Mesendoderm (in vitro differentiated cells): ENCODE data around the gene SVBP.

Source experiments
- DNase-seq: peaks from one replicate; pipeline ENCODE4 v3.0.0; 2013
- H2AK5ac ChIP-seq: 2 replicates; pipeline ENCODE4 v1.6.1; 2013; ENCODE audit warnings: low read length, inconsistent platforms
- H2BK120ac ChIP-seq: 2 replicates; pipeline ENCODE4 v1.6.1; 2013; ENCODE audit warnings: low read depth, mild to moderate bottlenecking, low read length, moderate library complexity, mixed read lengths
- H2BK15ac ChIP-seq: replicated peaks from 2 replicates; pipeline ENCODE4 v1.6.1; 2013; ENCODE audit warnings: low read depth, mild to moderate bottlenecking, moderate library complexity
- H2BK5ac ChIP-seq: 2 replicates; pipeline ENCODE4 v1.6.1; 2013; ENCODE audit warnings: low read length, inconsistent platforms
- H3K18ac ChIP-seq: 2 replicates; pipeline ENCODE4 v1.6.1; 2013; ENCODE audit warnings: mild to moderate bottlenecking, low read length, mixed read lengths
- H3K23ac ChIP-seq: one replicate; pipeline ENCODE4 v1.6.1; 2013; ENCODE audit warnings: low read length
- H3K27ac ChIP-seq: 2 replicates; pipeline ENCODE4 v1.5.1; 2013; ENCODE audit warnings: low read depth, mild to moderate bottlenecking, inconsistent platforms, low read length, moderate library complexity
- H3K27me3 ChIP-seq: 2 replicates; pipeline ENCODE4 v1.6.1; 2013; ENCODE audit warnings: low read length, control low read depth, mild to moderate bottlenecking, inconsistent platforms; ENCODE audit not compliant: insufficient read depth, poor library complexity
- H3K36me3 ChIP-seq: 2 replicates; pipeline ENCODE4 v1.6.1; 2013; ENCODE audit warnings: low read length, inconsistent platforms; ENCODE audit not compliant: control insufficient read depth, insufficient read depth
- H3K4ac ChIP-seq: one replicate; pipeline ENCODE4 v1.6.1; 2013; ENCODE audit warnings: low read depth, mild to moderate bottlenecking, low read length, moderate library complexity
- H3K4me1 ChIP-seq: 2 replicates; pipeline ENCODE4 v1.6.1; 2013; ENCODE audit warnings: low read depth, low read length, inconsistent platforms; ENCODE audit not compliant: control insufficient read depth
- H3K4me2 ChIP-seq: 2 replicates; pipeline ENCODE4 v1.6.1; 2013; ENCODE audit warnings: low read length
- H3K4me3 ChIP-seq: 2 replicates; pipeline ENCODE4 v1.5.1; 2013; ENCODE audit warnings: mild to moderate bottlenecking, low read length
- H3K56ac ChIP-seq: one replicate; pipeline ENCODE4 v1.6.1; 2013; ENCODE audit warnings: low read length
- H3K79me1 ChIP-seq: 2 replicates; pipeline ENCODE4 v1.6.1; 2013; ENCODE audit warnings: low read length, inconsistent platforms
- H3K79me2 ChIP-seq: 2 replicates; pipeline ENCODE4 v1.6.1; 2013; ENCODE audit warnings: mild to moderate bottlenecking, low read length; ENCODE audit not compliant: control insufficient read depth, insufficient read depth
- H3K9ac ChIP-seq: 2 replicates; pipeline ENCODE4 v1.6.1; 2013; ENCODE audit warnings: low read length, inconsistent platforms
- H4K5ac ChIP-seq: one replicate; pipeline ENCODE4 v1.6.1; 2013; ENCODE audit warnings: low read length
- H4K8ac ChIP-seq: one replicate; pipeline ENCODE4 v1.6.1; 2013; ENCODE audit warnings: low read depth, mild to moderate bottlenecking, control low read depth, low read length, moderate library complexity
- WGBS: extraction: QIAGEN DNeasy Blood & Tissue Kit; methylation state at CpG from one replicate; pipeline ENCODE4 v1.1.7; 2013; ENCODE audit warnings: low lambda C conversion rate, missing lambda C conversion rate; ENCODE audit not compliant: insufficient coverage; ENCODE audit errors: extremely low coverage; 5-methylcytosine and 5-hydroxymethylcytosine counted together

SVBP gene

GRCh38 chr1:42783092-42783491 is 34.1 kb downstream of the SVBP start:
- Histone ChIP-seq H3K36me3 (no peaks in the 10 kb centered on the region), H3K4me3 (no peak overlapping the region), H3K4ac (no peak overlapping the region), H2AK5ac (no peak overlapping the region), H2BK5ac (no peak overlapping the region), H2BK15ac (no peak overlapping the region), H3K4me2 (no peak overlapping the region), H3K27ac (no peak overlapping the region), H3K27me3 (no peaks in the 10 kb centered on the region), H3K18ac (no peak overlapping the region), H3K9ac (no peak overlapping the region), H4K8ac (no peak overlapping the region), H3K79me2 (no peaks in the 10 kb centered on the region), H4K5ac (no peak overlapping the region), H3K4me1 (no peaks in the 10 kb centered on the region), H2BK120ac (no peak overlapping the region), H3K23ac (no peak overlapping the region), H3K79me1 (no peaks in the 10 kb centered on the region), H3K56ac (no peak overlapping the region)
- DNase-seq: no peak
- no CpG with 5 or more reads among the region's 2 CpGs for WGBS

DNA sequence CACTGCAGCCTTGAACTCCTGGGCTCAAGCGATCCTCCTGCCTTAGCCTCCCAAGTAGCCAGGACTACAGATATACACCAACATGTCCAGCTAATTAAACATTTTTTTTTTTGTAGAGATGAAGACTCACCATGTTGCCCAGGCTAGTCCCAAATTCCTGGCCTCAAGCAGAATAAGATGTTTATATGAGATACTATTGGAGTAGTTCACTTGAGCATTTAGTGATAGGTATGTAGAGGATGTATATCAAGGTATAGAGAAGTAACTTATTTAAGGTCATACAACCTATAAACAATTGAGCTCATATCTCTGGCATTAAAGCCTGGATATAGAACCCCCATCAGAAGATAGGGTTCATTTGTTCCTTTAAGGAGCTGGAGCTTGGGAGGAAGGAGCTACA is 37.0 kb downstream of the SVBP start:
- Histone ChIP-seq H4K5ac (no peak overlapping the region), H3K79me1 (no peaks in the 10 kb centered on the region), H3K18ac (no peak overlapping the region), H3K4me3 (no peak overlapping the region), H2AK5ac (no peak overlapping the region), H3K56ac (no peak overlapping the region), H2BK120ac (no peak overlapping the region), H3K4ac (no peak overlapping the region), H3K4me2 (no peak overlapping the region), H3K79me2 (no peaks in the 10 kb centered on the region), H3K27ac (no peak overlapping the region), H3K36me3 (peaks cover 3% of the 10 kb centered on the region), H4K8ac (no peak overlapping the region), H3K9ac (no peak overlapping the region), H3K23ac (no peak overlapping the region), H3K27me3 (no peaks in the 10 kb centered on the region), H3K4me1 (no peaks in the 10 kb centered on the region), H2BK15ac (no peak overlapping the region), H2BK5ac (no peak overlapping the region)
- DNase-seq: no peak
- no CpG with 5 or more reads among the region's 1 CpG for WGBS

DNA sequence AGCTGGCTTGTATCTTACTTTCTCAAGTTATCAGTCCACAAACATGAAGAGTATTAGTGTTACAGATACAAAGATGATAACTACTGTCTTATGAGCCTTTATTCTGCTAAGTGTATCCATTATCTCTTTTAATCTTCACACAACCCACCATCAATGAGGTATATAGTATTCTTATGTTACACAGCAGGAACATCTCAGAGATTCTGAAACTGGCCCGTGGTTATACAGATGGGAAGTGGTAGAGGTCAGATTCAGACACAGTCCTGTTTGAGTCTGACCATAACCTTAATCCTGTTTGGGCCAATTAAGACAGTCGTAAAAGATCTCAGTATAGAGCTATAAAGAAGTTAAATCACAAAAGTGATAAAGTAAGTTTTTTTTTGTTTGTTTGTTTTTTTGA is 37.5 kb downstream of the SVBP start:
- Histone ChIP-seq H3K23ac (no peak overlapping the region), H3K4me3 (no peak overlapping the region), H3K27me3 (no peaks in the 10 kb centered on the region), H3K56ac (no peak overlapping the region), H3K4me2 (no peak overlapping the region), H3K4ac (no peak overlapping the region), H4K5ac (no peak overlapping the region), H3K18ac (no peak overlapping the region), H2AK5ac (no peak overlapping the region), H3K36me3 (peaks cover 6% of the 10 kb centered on the region), H2BK15ac (no peak overlapping the region), H3K4me1 (no peaks in the 10 kb centered on the region), H3K9ac (no peak overlapping the region), H3K27ac (no peak overlapping the region), H3K79me2 (no peaks in the 10 kb centered on the region), H4K8ac (no peak overlapping the region), H2BK5ac (no peak overlapping the region), H2BK120ac (no peak overlapping the region), H3K79me1 (no peaks in the 10 kb centered on the region)
- no CpG with 5 or more reads among the region's 2 CpGs for WGBS
- DNase-seq: no peak

DNA sequence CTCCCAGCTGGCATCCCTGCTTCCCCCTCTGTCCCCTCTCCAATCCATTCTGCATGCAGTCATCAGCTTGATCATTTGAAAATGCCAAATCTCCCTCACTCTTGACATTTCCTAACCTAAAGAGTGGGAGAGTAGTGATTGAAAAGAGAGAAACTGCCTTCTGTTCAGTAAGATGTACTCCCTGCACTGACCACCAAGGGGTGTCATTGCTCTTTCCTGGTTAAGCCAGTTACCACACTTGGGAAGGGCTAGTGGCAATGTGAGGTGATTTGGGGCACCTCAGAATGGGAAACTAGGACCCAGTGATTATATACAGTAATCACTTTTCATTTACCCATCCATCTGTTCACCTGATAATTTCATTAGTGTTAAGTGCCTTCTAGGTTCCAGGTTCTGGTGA is 39.3 kb downstream of the SVBP start:
- H3K4me3 ChIP-seq: no peak overlapping the region
- no peaks in the 10 kb centered on the region for H3K79me2 ChIP-seq
- H4K8ac ChIP-seq: no peak overlapping the region
- H3K4ac ChIP-seq: no peak overlapping the region
- no peak overlapping the region for H3K23ac ChIP-seq
- H2AK5ac ChIP-seq: no peak overlapping the region
- H3K27ac ChIP-seq: no peak overlapping the region
- H2BK120ac ChIP-seq: no peak overlapping the region
- H3K27me3 ChIP-seq: no peaks in the 10 kb centered on the region
- H2BK5ac ChIP-seq: no peak overlapping the region
- H4K5ac ChIP-seq: no peak overlapping the region
- no peaks in the 10 kb centered on the region for H3K4me1 ChIP-seq
- no peak overlapping the region for H2BK15ac ChIP-seq
- DNase-seq: peak; percentile 61
- no peak overlapping the region for H3K18ac ChIP-seq
- no peak overlapping the region for H3K56ac ChIP-seq
- no peak overlapping the region for H3K9ac ChIP-seq
- peaks cover 6% of the 10 kb centered on the region for H3K36me3 ChIP-seq
- no peak overlapping the region for H3K4me2 ChIP-seq
- peaks cover 2% of the 10 kb centered on the region for H3K79me1 ChIP-seq

DNA sequence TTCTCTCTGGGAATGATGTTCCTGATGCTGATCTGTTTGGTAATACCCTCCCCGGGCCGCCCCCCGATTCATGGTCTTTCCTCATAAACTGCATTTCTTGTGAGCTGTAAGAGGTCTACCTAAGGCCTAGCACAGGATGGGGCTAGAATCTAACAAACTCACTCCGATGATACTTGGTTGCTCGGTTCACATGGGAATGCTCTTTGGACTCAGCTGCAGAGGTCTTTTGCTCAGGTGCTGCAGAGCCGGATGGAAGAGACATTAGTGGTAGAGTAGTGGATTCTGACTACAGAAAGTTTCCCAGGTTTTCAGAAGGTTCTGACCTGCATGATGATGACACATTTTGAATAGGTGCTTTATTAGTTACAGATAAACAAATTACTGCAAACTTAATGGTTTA is 40.7 kb downstream of the SVBP start:
- H3K79me1 ChIP-seq: peaks cover 4% of the 10 kb centered on the region
- peaks cover 6% of the 10 kb centered on the region for H3K36me3 ChIP-seq
- H3K4me3 ChIP-seq: no peak overlapping the region
- no peak overlapping the region for H3K18ac ChIP-seq
- no peak for DNase-seq
- H3K79me2 ChIP-seq: peaks cover 1% of the 10 kb centered on the region
- no CpG with 5 or more reads among the region's 6 CpGs for WGBS
- no peak overlapping the region for H4K5ac ChIP-seq
- no peak overlapping the region for H2BK5ac ChIP-seq
- H4K8ac ChIP-seq: no peak overlapping the region
- no peak overlapping the region for H3K4me2 ChIP-seq
- H2BK120ac ChIP-seq: no peak overlapping the region
- H2BK15ac ChIP-seq: no peak overlapping the region
- no peaks in the 10 kb centered on the region for H3K27me3 ChIP-seq
- H3K23ac ChIP-seq: no peak overlapping the region
- H3K56ac ChIP-seq: no peak overlapping the region
- H3K4me1 ChIP-seq: no peaks in the 10 kb centered on the region
- no peak overlapping the region for H3K9ac ChIP-seq
- no peak overlapping the region for H3K27ac ChIP-seq
- no peak overlapping the region for H2AK5ac ChIP-seq
- H3K4ac ChIP-seq: no peak overlapping the region

DNA sequence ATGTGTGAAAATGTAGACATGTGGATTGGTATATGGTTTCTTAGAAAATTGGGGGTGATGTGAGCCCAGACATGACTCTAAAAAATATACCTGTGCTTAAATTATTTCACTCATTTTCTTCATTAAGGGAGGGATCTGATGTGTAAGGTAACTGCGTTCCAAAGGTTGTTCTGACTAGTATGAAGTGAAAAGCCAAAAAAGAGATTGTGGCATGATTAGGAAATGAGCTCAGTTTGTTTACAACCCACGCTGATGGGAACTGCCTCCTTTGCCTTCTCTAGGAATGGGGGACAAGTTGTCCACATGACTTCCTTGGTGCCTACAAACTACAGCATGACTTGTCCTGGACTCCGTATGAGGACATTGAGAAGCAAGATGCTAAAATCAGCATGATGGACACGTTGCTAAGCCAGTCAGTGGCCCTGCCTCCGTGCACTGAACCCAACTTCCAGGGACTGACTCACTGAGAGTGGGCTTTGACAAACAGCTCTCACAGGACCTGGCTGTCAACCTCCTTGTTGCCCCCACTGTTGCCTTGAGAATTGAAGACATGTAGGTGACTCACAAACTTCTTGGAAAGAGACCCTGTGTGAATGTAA is 42.2 kb downstream of the SVBP start:
- no peak overlapping the region for H2BK15ac ChIP-seq
- no CpG with 5 or more reads among the region's 5 CpGs for WGBS

More for the DNA sequence above, 42.2 kb downstream of the SVBP start:
- no peak overlapping the region for H4K5ac ChIP-seq
- H3K4me3 ChIP-seq: no peak overlapping the region
- H3K36me3 ChIP-seq: peaks cover 6% of the 10 kb centered on the region
- H3K9ac ChIP-seq: no peak overlapping the region
- peaks cover 5% of the 10 kb centered on the region for H3K79me1 ChIP-seq
- H3K27me3 ChIP-seq: no peaks in the 10 kb centered on the region
- no peak for DNase-seq
- no peak overlapping the region for H4K8ac ChIP-seq
- H3K27ac ChIP-seq: no peak overlapping the region
- no peak overlapping the region for H3K4me2 ChIP-seq
- no peak overlapping the region for H2BK120ac ChIP-seq
- H3K18ac ChIP-seq: no peak overlapping the region
- no peaks in the 10 kb centered on the region for H3K4me1 ChIP-seq
- no peak overlapping the region for H2AK5ac ChIP-seq
- H3K23ac ChIP-seq: no peak overlapping the region
- H3K56ac ChIP-seq: no peak overlapping the region
- H2BK5ac ChIP-seq: no peak overlapping the region
- no peak overlapping the region for H3K4ac ChIP-seq
- peaks cover 1% of the 10 kb centered on the region for H3K79me2 ChIP-seq
